GM12878 (cell line): ENCODE results near the gene IRF8. TPM values are rescaled to one million over a fixed set of nuclear protein-coding genes. Genes with fewer than 3 reads are reported as not detected.

Experiments
- ATAC-seq: fragments of 200-7000 bp; cut with Tn5 transposase; 3 replicates; pipeline ENCODE4 v1.9.1; 2020; ENCODE audit warnings: mild to moderate bottlenecking, moderate library complexity
- BruUV-seq: library from RNA; stranded (reverse); fragments of 400-500 nt; replicated peaks from 2 replicates; lab custom pipeline; 2021; lab: Mats Ljungman, UMichigan
- CTCF ChIA-PET: fragments of 300-600 bp; sonication (Branson Sonifier 250); formaldehyde crosslinking; extraction: SDS; loops from one replicate; lab custom pipeline; 2021; ENCODE audit warnings: inconsistent platforms; lab: Yijun Ruan, JAX
- POLR2A ChIA-PET: fragments of 350-600 bp; formaldehyde crosslinking; extraction: SDS; loops from one replicate; lab custom pipeline; 2021; ENCODE audit warnings: inconsistent platforms; lab: Charles Lee
- RAD21 ChIA-PET: fragments of 300-600 bp; sonication (Branson Sonifier 250); formaldehyde crosslinking; loops from one replicate; lab custom pipeline; 2023; ENCODE audit warnings: antibody characterized with exemption; ENCODE audit not compliant: unreplicated experiment; lab: Charles Lee
- SMC1A ChIA-PET: fragments of 300-600 bp; sonication (Branson Sonifier 250); formaldehyde crosslinking; loops from one replicate; lab custom pipeline; 2023; ENCODE audit not compliant: unreplicated experiment, uncharacterized antibody; lab: Charles Lee
- DNase-seq: peaks from one replicate; pipeline ENCODE4 v3.0.0-alpha.2; 2011; ENCODE audit warnings: low read depth, low spot score
- FAIRE-seq: peaks from 3 replicates; lab custom pipeline; 2011; peaks lifted over from hg19 to GRCh38; lab: Jason Lieb, UNC
- H2AFZ ChIP-seq: 2 replicates; pipeline ENCODE4 v1.6.0; 2011; ENCODE audit warnings: low read depth, low read length, control low read depth; ENCODE audit not compliant: control insufficient read depth
- H3K27ac ChIP-seq: 2 replicates; pipeline ENCODE4 v1.5.1; 2011; ENCODE audit warnings: control low read depth; ENCODE audit not compliant: control insufficient read depth, insufficient read depth
- H3K27me3 ChIP-seq, 2 experiments: replicated peaks in 1 of 2; 2 replicates each; pipeline versions ENCODE4 v1.6.0 to v1.6.1; 2011; ENCODE audit warnings: low read length in 1 of 2; ENCODE audit not compliant: control insufficient read depth in 2 of 2, insufficient read depth in 2 of 2
- H3K36me3 ChIP-seq, 2 experiments: 2 replicates each; pipeline ENCODE4 v1.5.1; 2011; ENCODE audit warnings: low read length in 1 of 2; ENCODE audit not compliant: control insufficient read depth in 2 of 2, insufficient read depth in 2 of 2
- H3K4me1 ChIP-seq: 2 replicates; pipeline ENCODE4 v1.6.1; 2011; ENCODE audit warnings: mild to moderate bottlenecking, low read length, moderate library complexity, mixed read lengths; ENCODE audit not compliant: control insufficient read depth, insufficient read depth
- H3K4me2 ChIP-seq: 2 replicates; pipeline ENCODE4 v1.6.0; 2011; ENCODE audit warnings: control low read depth; ENCODE audit not compliant: control insufficient read depth, insufficient read depth
- H3K4me3 ChIP-seq: fragments of 200-600 bp; sonication (generic); 2 replicates; pipeline ENCODE4 v1.5.1; 2016
- H3K79me2 ChIP-seq: 2 replicates; pipeline ENCODE4 v1.6.0; 2011; ENCODE audit warnings: low read length; ENCODE audit not compliant: control insufficient read depth, insufficient read depth
- H3K9ac ChIP-seq: 2 replicates; pipeline ENCODE4 v1.8.0; 2011; ENCODE audit warnings: low read length, control low read depth, mixed read lengths; ENCODE audit not compliant: control insufficient read depth, insufficient read depth
- H3K9me3 ChIP-seq: replicated peaks from 3 replicates; pipeline ENCODE4 v1.5.1; 2011; ENCODE audit warnings: mild to moderate bottlenecking, low read length; ENCODE audit not compliant: control insufficient read depth, insufficient read depth
- H4K20me1 ChIP-seq: 2 replicates; pipeline ENCODE4 v1.6.0; 2011; ENCODE audit not compliant: control insufficient read depth, insufficient read depth
- BHLHE40 ChIP-seq, 2 experiments: fragments of 450-650 bp in 1 of 2; IDR thresholded peaks; 2 replicates each; pipeline ENCODE4 v1.6.1; 2011 to 2017; ENCODE audit warnings: low read depth in 2 of 2, borderline replicate concordance in 1 of 2, improper control_type of control experiment in 1 of 2, low read length in 1 of 2, mild to moderate bottlenecking in 1 of 2
- BRCA1 ChIP-seq: IDR thresholded peaks from 2 replicates; pipeline ENCODE4 v1.6.1; 2011; ENCODE audit warnings: low read depth, low read length, improper control_type of control experiment
- EZH2 ChIP-seq: IDR thresholded peaks from 2 replicates; pipeline ENCODE4 v1.6.1; 2012; ENCODE audit warnings: low read depth, mild to moderate bottlenecking, control low read depth, inconsistent platforms, low read length, borderline replicate concordance; ENCODE audit not compliant: control insufficient read depth
- FOXK2 ChIP-seq: fragments of 450-650 bp; IDR thresholded peaks from 2 replicates; pipeline ENCODE4 v1.6.1; 2017; ENCODE audit warnings: mild to moderate bottlenecking, moderate library complexity
- MYC ChIP-seq: IDR thresholded peaks from 2 replicates; pipeline ENCODE4 v1.6.1; 2011; ENCODE audit warnings: mild to moderate bottlenecking, low read length, moderate library complexity, inconsistent platforms; ENCODE audit not compliant: insufficient read depth, insufficient replicate concordance, insufficient read length, severe bottlenecking
- RELA ChIP-seq: fragments of 450-650 bp; IDR thresholded peaks from 2 replicates; pipeline ENCODE4 v1.8.0; 2014; ENCODE audit warnings: borderline replicate concordance; ENCODE audit not compliant: partially characterized antibody
- RFX5 ChIP-seq: IDR thresholded peaks from 2 replicates; pipeline ENCODE4 v1.6.1; 2011; ENCODE audit warnings: low read depth, low read length, improper control_type of control experiment
- TARDBP ChIP-seq: IDR thresholded peaks from 2 replicates; pipeline ENCODE4 v1.6.1; 2016; ENCODE audit warnings: borderline replicate concordance
- WGBS: methylation state at CpG from one replicate; pipeline ENCODE4 v1.1.6; 2016; ENCODE audit warnings: low lambda C conversion rate; ENCODE audit not compliant: insufficient replicate concordance, insufficient coverage; ENCODE audit errors: missing lambda C conversion rate; 5-methylcytosine and 5-hydroxymethylcytosine counted together
- in situ Hi-C: fragments of 300-500 bp; cut with MboI; formaldehyde crosslinking; loops from 9 replicates; pipeline ENCODE4 v1.14.3; 2018; ENCODE audit warnings: mixed read lengths
- intact Hi-C: fragments of 100-400 bp; cut with micrococcal nuclease; formaldehyde crosslinking; loops from one replicate; pipeline ENCODE4 v1.14.2; 2022; ENCODE audit not compliant: unreplicated experiment
- polyA plus RNA-seq, 11 experiments: library from polyadenylated mRNA; depleted of rRNA in 4 of 11; unstranded in 6 of 11; stranded (reverse) in 5 of 11; fragments of >200 nt; fragmentation: Nextera tagmentation in 4 of 11; fragmentation: Illumina TruSeq in 1 of 11; extraction: Ambion mirVana in 4 of 11; extraction: Trizol in 1 of 11; gene quantifications; 1 replicate in 1 of 11; 2 replicates in 10 of 11; pipeline versions ENCODE4 v1.2.1 to v1.2.3, GENCODE V29; 2011 to 2016; ENCODE audit warnings: inconsistent platforms in 2 of 11, missing spikeins in 2 of 11, low read depth in 1 of 11
- total RNA-seq, 4 experiments: library from RNA; depleted of rRNA in 3 of 4; stranded (reverse); fragments of >200 nt in 3 of 4; fragmentation: Illumina TruSeq in 1 of 4; extraction: Trizol in 1 of 4; gene quantifications; 2 replicates each; pipeline versions ENCODE4 v1.2.1 to v1.2.3, GENCODE V29; 2013 to 2021

IRF8 gene
- total and polyA plus RNA-seq, 10 of the 15 experiments (the other 5 are each of a cell fraction or from before 2014, with no cell fraction given): 17.1 to 237 (median 172) TPM

- TF ChIP-seq RELA: no peak
- no peak for TF ChIP-seq TARDBP
- TF ChIP-seq FOXK2: no peak
- TF ChIP-seq EZH2: no peak
- no peak for TF ChIP-seq RFX5
- no peak for TF ChIP-seq BRCA1
- TF ChIP-seq MYC: no peak
- no peak for TF ChIP-seq BHLHE40 (IDR thresholded peaks at IDR 0.05; ENCODE audit: borderline replicate concordance in 1 of 2, low read depth in 2 of 2, low read length in 1 of 2)
- ChIA-PET CTCF (interaction anchor here (0.6 to 1.3 kb wide), 4 partner anchors 20 to 153 kb away, joined by 3 to 4 read pairs (median 3); no protein-coding TSS in a partner anchor), POLR2A (interaction anchor here (0.6 kb wide), 1 partner anchor 20 kb away, joined by 3 read pairs; no protein-coding TSS in a partner anchor), RAD21 (interaction anchor here (0.9 kb wide), 1 partner anchor 64 kb away, joined by 3 read pairs; no protein-coding TSS in a partner anchor), SMC1A (interaction anchor here (0.7 to 1.2 kb wide), 4 partner anchors 11 to 147 kb away, joined by 3 to 4 read pairs (median 4); no protein-coding TSS in a partner anchor)
- DNase-seq (no peak), FAIRE-seq (no peak), ATAC-seq (no peak)
- H3K9me3 ChIP-seq: no peaks in the 10 kb centered on the region; the same call in 2 of the 3 replicates
- peaks cover 43% of the 10 kb centered on the region for H3K4me1 ChIP-seq
- H2AFZ ChIP-seq: no peak overlapping the region
- H3K4me3 ChIP-seq: no peak overlapping the region
- H3K79me2 ChIP-seq: no peaks in the 10 kb centered on the region
- H3K27ac ChIP-seq: no peak overlapping the region
- H4K20me1 ChIP-seq: no peaks in the 10 kb centered on the region
- intact Hi-C loops: no loop called here
- WGBS: 43% methylated on average over 2 of the region's 2 CpGs
- no TSS peak for BruUV-seq
- H3K9ac ChIP-seq: no peak overlapping the region
- in situ Hi-C loops: no loop called here
- H3K4me2 ChIP-seq: no peak overlapping the region; the same call in 1 of the 2 replicates
- no peaks in the 10 kb centered on the region for H3K36me3 ChIP-seq
- H3K27me3 ChIP-seq: no peaks in the 10 kb centered on the region
Measured at GRCh38 chr16:85967111-85967510, 68.1 kb downstream of the IRF8 start.
